DMS79 treated with DMSO at 0.1 percent for 48 hours (cell line): ENCODE data around the gene BCL3.
"Not testable (repeated sequence)": the region's sequence is repeated elsewhere in the genome, so short reads cannot be mapped to it uniquely, and the experiment has no call there.

ENCODE experiments used
- DNase-seq: peaks from one replicate; lab custom pipeline; 2025; lab: John Stamatoyannopoulos, UW

Gene BCL3

GRCh38 chr19:44721369-44721768 is 27.1 kb upstream of the BCL3 start:
- not testable (repeated sequence) for DNase-seq

GRCh38 chr19:44722131-44723121 is 26.1 kb upstream of the BCL3 start:
- DNase-seq: no peak

- DNase-seq: no peak
Measured at GRCh38 chr19:44723299-44723951, 25.1 kb upstream of the BCL3 start.

- DNase-seq: peak; percentile 23
Measured at GRCh38 chr19:44723952-44724319, 24.6 kb upstream of the BCL3 start.

- DNase-seq: no peak
Measured at GRCh38 chr19:44725251-44725650, 23.3 kb upstream of the BCL3 start.

GRCh38 chr19:44725684-44726083 is 22.8 kb upstream of the BCL3 start:
- DNase-seq: no peak

GRCh38 chr19:44726465-44726864 is 22.0 kb upstream of the BCL3 start:
- DNase-seq: no peak

GRCh38 chr19:44728178-44728577 is 20.3 kb upstream of the BCL3 start:
- no peak for DNase-seq

- DNase-seq: no peak
Measured at GRCh38 chr19:44729516-44730033, 18.9 kb upstream of the BCL3 start.

- no peak for DNase-seq
Measured at GRCh38 chr19:44731081-44731480, 17.4 kb upstream of the BCL3 start.

- no peak for DNase-seq
Measured at GRCh38 chr19:44731622-44732021, 16.9 kb upstream of the BCL3 start.

- no peak for DNase-seq
Measured at GRCh38 chr19:44732235-44733014, 16.1 kb upstream of the BCL3 start.

GRCh38 chr19:44734357-44734756 is 14.2 kb upstream of the BCL3 start:
- DNase-seq: no peak

- DNase-seq: no peak
Measured at GRCh38 chr19:44735011-44735410, 13.5 kb upstream of the BCL3 start.

GRCh38 chr19:44737238-44738071 is 11.1 kb upstream of the BCL3 start:
- no peak for DNase-seq

- DNase-seq: no peak
Measured at GRCh38 chr19:44738136-44738535, 10.4 kb upstream of the BCL3 start.

GRCh38 chr19:44738603-44739558 is 9.6 kb upstream of the BCL3 start:
- DNase-seq: no peak

- no peak for DNase-seq
Measured at GRCh38 chr19:44740351-44740824, 8.1 kb upstream of the BCL3 start.

GRCh38 chr19:44741258-44741731 is 7.2 kb upstream of the BCL3 start:
- DNase-seq: no peak

- peak; percentile 72 for DNase-seq
Measured at GRCh38 chr19:44741841-44742329, 6.6 kb upstream of the BCL3 start.
